ENCODE data around the gene UNC80. TPM values are rescaled to one million over a fixed set of nuclear protein-coding genes. Genes with fewer than 3 reads are reported as not detected.

The UNC80 gene
- total RNA-seq, 1 donor from 2014 or later = 9.4 TPM

GRCh38 chr2:209908511-209908910 is 136.9 kb downstream of the UNC80 start:
- no peak for FAIRE-seq

GRCh38 chr2:209911486-209911885 is 139.9 kb downstream of the UNC80 start:
- FAIRE-seq = no peak

More at GRCh38 chr2:209908511-209908910, 136.9 kb downstream of the UNC80 start:
- DNase-seq (ENCODE audit: low spot score in 2 of 2) = no peak

GRCh38 chr2:209913786-209914345 is 142.2 kb downstream of the UNC80 start:
- no peak for DNase-seq (ENCODE audit: low spot score in 2 of 2)
- FAIRE-seq = no peak

More at GRCh38 chr2:209911486-209911885, 139.9 kb downstream of the UNC80 start:
- no peak for DNase-seq (ENCODE audit: low spot score in 2 of 2)

- DNase-seq (ENCODE audit: low spot score in 2 of 2) = no peak
- FAIRE-seq = no peak
Measured at GRCh38 chr2:209917154-209917771, 145.6 kb downstream of the UNC80 start.

GRCh38 chr2:209918251-209918650 is 146.6 kb downstream of the UNC80 start:
- FAIRE-seq = no peak
- no peak for DNase-seq (ENCODE audit: low spot score in 2 of 2)

GRCh38 chr2:209922116-209922515 is 150.5 kb downstream of the UNC80 start:
- no peak for FAIRE-seq

GRCh38 chr2:209929369-209929768 is 157.7 kb downstream of the UNC80 start:
- no peak for FAIRE-seq
- no peak for DNase-seq (ENCODE audit: low spot score in 2 of 2)

More at GRCh38 chr2:209922116-209922515, 150.5 kb downstream of the UNC80 start:
- no peak for DNase-seq (ENCODE audit: low spot score in 2 of 2)

GRCh38 chr2:209933499-209934483 is 162.2 kb downstream of the UNC80 start:
- FAIRE-seq (peak; percentile 98), DNase-seq (ENCODE audit: low spot score in 2 of 2) (peak; percentile 16 to 26)

GRCh38 chr2:209936106-209936666 is 164.6 kb downstream of the UNC80 start:
- no peak for FAIRE-seq
- no peak for DNase-seq (ENCODE audit: low spot score in 2 of 2)

- no peak for DNase-seq (ENCODE audit: low spot score in 2 of 2)
- no peak for FAIRE-seq
Measured at GRCh38 chr2:209937893-209938292, 166.3 kb downstream of the UNC80 start.

- DNase-seq (ENCODE audit: low spot score in 2 of 2) (no peak), FAIRE-seq (no peak)
Measured at GRCh38 chr2:209938906-209939305, 167.3 kb downstream of the UNC80 start.

- no peak for FAIRE-seq
- no peak for DNase-seq (ENCODE audit: low spot score in 2 of 2)
Measured at GRCh38 chr2:209940936-209941335, 169.3 kb downstream of the UNC80 start.

GRCh38 chr2:209942426-209942825 is 170.8 kb downstream of the UNC80 start:
- FAIRE-seq (no peak), DNase-seq (ENCODE audit: low spot score in 2 of 2) (no peak)

- no peak for DNase-seq (ENCODE audit: low spot score in 2 of 2)
Measured at GRCh38 chr2:209942936-209943605, 171.4 kb downstream of the UNC80 start.

GRCh38 chr2:209943776-209944175 is 172.1 kb downstream of the UNC80 start:
- no peak for FAIRE-seq
- no peak for DNase-seq (ENCODE audit: low spot score in 2 of 2)

More at GRCh38 chr2:209942936-209943605, 171.4 kb downstream of the UNC80 start:
- no peak for FAIRE-seq

- DNase-seq (ENCODE audit: low spot score in 2 of 2) (no peak), FAIRE-seq (no peak)
Measured at GRCh38 chr2:209946539-209946938, 174.9 kb downstream of the UNC80 start.

GRCh38 chr2:209956271-209956670 is 184.6 kb downstream of the UNC80 start:
- no peak for FAIRE-seq
- no peak for DNase-seq (ENCODE audit: low spot score in 2 of 2)

GRCh38 chr2:209958016-209958415 is 186.4 kb downstream of the UNC80 start:
- FAIRE-seq = no peak
- no peak for DNase-seq (ENCODE audit: low spot score in 2 of 2)

GRCh38 chr2:209960045-209960444 is 188.4 kb downstream of the UNC80 start:
- DNase-seq (ENCODE audit: low spot score in 2 of 2) (no peak), FAIRE-seq (no peak)
